GM10847 (cell line): Measurements from ENCODE around the gene TMEM184A.

Experiments used
- POLR2A ChIP-seq: IDR thresholded peaks from 2 replicates; pipeline ENCODE4 v1.6.1; 2011; ENCODE audit not compliant: insufficient read length; ENCODE audit errors: extremely low read depth

The TMEM184A gene

DNA sequence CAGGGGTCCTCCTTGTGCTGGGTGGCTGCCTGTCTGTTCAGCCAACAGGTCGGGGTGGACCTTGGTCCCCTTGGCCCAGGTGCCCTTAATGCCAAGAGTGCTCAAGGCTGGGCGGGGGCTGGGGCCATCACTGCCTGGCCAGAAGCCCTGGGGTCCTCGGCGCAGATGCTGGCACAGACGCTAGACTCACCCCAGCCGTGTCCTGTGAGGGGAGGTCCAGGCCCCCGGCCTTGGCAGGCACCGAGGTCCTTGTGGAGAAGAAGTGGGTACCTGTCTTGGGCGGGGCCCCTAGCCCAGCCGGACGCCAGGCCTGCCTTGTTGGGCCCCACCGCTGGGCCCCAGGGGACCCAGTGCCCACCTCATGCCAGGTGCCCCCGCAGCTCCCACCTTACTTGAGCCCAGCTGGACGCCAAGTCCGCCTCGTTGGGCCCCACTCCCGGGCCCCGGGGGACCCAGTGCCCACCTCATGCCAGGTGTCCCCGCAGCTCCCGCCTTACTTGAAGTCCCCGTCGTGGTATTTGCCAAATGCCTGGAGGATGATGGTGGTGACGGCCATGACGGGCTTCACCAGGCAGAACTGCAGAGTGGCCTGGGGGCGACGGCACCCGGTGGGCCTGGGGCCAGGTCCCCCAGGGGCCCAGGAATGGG is 6.5 kb downstream of the TMEM184A start:
- TF ChIP-seq POLR2A = no peak

DNA sequence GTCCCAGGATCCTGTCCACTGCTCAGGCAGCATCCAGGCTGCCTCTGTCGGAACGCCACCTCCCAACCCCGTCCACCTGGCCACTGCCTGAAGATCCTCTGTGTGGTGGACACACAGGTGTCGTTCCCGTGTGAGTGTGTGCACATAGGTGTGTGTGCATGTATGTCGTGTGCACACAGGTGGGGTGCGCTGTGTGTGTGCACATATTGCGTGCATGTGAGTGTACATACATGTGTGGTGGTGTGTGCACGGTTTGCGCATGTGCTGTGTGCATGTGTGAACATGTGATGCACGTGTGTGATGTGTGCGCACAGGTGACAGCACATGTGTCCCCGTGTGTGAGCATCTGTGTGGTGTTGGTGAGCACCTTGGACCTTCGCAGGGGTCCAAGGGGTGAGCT is 7.1 kb downstream of the TMEM184A start:
- no peak for TF ChIP-seq POLR2A

DNA sequence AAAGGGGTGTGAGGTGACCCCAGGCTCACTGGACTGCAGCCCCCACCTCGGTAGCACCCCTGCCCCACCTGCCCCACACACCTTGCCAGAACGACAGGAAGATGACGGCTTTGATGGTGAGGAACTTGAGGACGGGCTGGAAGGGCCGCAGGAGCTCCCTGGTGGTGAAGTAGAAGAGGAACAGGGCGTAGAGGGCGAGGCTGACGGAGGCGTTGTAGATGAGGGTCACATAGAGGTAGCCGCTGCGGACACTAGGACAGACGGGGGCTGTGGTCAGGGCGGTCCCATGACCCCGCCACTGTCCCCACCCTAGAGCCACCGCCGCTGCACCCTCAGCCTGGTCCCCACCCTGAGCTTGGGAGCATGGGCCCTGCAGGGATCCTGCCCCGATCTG is 7.6 kb downstream of the TMEM184A start:
- no peak for TF ChIP-seq POLR2A

DNA sequence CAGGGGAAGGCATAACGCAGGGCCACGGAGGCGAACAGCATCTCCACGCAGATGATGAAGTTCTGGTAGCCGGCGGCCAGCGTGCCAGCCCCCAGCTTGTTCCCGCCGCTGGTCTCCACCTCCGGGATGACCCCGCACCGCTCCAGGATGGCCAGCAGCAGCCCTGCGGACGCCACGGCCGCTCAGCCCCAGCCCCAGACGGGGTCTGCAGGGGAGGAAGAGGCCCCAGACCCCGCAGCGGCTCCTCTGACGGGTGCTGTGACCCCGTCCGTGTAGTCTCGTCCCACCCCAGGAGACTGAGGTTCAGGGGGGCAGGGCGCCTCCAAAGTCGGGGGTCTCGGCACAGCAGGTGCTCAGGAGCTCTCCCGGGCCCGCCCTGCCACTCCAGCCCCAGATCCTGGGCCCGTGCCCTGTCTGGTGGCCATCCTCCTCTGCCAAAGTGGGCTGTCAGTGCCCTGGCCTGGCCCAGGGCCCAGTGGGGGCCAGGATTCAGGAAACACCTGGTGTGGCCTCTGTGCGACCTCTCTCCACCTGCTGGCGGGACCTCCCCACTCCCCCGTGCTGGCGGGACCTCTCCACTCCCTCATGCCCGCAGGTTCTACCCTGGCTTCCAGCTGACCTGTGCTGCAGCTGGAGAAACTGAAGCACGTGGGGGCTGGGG is 8.1 kb downstream of the TMEM184A start:
- TF ChIP-seq POLR2A = no peak

DNA sequence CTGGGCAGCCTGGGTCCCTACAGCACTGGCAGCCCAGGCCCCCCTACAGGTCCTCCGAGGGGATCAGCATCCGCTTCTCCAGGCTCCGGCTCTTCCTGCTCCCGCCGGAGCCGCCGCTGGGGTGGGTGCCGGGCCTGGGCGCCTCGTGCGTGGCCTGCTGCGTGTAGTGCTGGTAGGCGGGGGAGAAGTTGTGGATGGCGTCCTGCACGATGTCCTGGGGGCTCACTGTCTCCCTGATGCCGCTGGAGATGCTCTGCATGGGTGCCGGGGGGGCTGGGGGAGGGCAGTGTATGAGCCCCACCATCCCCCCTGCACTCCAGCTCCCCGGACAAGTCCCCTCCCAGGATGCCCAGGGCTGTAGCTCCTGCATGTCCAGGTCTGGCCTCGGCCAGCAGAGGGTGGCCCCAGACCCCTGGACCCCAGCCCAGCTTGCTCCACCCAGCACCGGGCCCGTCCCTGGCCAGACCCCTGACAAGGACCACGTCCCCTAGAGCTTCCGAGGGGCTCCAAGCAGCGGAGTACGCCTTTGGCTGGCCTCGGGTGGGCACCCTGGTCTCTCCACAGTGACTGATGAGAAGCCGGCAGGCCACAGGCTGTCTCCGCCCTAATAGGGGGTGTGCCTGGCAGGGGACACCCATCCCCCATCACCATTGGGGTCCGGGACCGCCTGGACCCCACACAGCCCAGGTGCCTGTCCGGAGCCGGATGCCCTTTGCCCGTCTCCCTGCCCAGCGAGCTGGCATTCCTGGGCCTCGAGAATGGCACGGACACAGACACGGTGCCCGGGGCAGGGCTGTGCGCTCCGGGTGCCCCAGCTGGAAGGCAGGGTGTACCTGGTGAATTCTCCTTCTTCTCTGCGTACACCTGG is 8.9 kb downstream of the TMEM184A start:
- no peak for TF ChIP-seq POLR2A

DNA sequence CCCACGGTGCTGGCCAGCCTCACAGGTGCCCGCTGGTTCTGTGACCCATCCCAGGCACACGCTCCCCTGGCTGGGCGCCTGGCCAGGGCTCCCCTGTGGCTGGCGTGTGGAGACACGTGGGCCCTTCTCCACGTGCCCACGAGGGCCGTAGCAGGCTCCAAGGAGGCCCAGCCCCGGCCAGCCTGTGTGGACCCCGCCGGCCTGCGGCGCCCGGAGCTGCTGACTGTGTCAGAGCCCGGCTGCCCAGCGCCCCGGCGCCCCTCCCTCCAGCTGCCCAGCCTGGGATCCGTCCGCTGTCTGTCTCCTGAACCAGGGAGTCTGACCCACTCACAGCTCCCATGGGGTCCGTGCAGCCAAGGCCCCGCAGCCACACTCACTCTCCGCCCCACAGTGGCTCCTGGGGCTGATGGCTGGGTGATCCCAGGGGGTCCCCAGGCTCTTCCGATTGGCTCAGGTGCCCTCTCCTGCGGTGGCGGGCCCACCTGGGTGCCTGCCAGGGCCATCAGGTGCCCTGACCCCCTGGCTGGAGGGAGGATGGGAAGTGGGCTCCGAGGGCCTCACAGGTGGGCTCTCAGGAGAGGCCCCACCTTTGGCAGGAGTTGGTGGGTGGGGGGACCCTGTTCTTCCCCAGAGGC is 9.6 kb downstream of the TMEM184A start:
- TF ChIP-seq POLR2A = no peak

DNA sequence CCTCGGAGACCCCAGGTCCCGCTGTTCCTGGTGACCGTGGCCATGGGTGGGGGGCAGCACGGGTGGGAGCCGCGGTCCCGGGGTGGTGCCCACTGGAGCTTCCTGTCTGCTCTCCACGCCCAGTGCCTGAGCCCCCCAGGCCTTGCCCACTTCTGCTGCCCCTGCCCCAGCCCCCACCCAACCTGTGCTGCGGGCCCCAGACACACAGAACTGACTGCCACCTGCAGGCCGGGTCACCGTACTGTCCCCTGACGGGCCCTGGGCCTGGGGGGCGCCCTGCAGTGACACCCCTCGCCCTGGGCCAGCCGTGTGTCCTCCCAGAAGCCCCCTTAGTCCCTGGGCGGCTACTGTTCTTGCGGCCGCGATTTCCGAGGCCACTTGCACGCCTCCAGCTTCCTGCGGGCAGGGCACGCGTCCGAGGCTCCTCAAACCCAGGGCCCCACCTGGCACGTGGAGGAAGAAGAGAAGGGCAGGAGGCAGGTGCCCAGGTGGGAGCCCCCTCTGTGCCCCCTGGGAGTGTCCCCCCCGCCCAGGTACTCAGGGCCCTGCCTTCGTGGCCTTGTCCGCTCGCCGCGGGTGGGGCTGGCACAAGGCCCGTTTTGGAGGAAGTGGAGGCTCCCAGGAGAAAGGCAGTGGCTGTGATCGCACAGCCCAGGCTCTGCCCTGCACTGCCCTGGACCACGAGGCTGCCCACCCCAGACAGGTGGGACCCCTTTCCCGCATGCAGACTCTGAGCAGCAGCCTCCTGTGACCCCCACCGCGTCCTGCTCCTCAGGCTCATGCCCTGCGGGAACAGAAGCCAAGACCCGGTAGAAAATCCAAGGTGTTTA is 10.4 kb downstream of the TMEM184A start:
- no peak for TF ChIP-seq POLR2A

DNA sequence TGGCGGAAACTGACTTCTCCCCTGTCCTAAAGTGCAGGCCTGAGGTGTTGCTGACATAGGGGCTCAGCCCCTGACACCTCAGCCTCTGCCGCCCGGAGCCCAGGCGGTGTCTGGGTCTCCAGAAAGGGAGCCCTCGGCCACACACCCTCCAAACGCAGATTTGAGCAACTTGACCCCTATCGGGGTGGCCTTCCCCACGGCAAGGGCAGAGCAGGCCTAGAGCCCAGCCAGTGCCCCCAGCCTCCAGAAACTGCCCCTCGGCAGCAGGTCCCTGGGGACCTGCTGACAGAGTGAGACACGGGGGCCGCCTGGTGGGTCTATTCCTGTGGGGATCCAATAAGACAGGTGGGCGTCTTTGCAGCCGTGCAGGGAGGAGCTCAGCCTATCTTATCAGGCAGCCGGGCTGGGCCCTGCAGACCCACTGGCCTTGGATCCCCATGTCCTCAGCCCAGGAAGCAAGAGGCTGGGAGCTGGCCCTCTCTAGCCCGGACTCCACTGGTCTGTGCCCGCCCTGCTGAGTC is 11.0 kb downstream of the TMEM184A start:
- no peak for TF ChIP-seq POLR2A

DNA sequence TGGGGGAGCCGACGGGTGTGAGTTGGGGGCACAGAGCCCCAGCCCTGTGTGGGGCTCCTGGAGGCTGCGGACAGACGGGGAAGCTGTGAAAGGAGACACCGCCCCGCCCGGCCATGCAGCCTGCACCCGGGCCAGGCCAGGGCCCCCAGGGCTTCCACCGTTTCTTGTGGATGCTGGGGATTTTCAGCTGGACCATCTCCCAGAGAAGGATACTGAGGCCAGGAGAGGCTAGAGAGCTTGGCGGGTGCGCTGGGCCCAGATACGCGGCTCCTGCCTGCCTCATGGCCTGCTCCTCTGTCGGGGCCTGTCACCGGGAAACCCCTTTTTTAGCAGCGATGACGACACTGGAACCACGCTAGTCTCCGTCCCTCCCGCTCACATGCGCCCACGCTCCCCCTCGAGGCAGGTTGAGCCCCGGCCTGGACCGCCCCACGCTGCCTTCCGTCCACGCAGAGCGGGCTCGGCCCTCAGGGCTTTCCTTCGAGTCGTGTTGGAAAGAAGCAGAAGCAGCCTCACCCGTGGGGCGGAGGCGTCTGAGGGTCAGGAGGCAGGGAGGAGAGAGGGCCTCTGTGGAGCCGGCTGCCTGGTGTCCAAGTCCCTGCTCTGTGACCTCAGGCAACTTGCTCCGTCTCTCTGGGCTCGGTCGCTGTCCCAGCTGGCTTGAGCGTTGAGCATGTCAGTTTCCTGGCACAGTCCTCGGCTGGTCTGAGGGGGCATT is 11.7 kb downstream of the TMEM184A start:
- TF ChIP-seq POLR2A = no peak

DNA sequence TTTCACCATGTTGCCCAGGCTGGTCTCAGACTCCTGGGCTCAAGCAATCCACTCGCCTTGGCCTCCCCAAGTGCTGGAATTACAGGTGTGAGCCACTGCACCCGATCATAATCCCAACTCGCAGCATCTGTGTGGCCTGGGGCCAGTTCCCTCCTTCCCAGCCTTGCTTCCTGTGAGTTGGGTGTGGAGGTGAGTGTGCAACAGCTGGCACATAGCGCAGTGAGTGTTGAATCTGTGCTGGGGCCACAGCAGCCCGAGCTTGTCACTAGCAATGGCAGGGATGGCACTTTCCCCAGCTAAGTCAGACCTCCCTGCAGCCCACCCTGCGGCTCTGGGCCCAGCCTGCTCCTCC is 12.2 kb downstream of the TMEM184A start:
- no peak for TF ChIP-seq POLR2A

DNA sequence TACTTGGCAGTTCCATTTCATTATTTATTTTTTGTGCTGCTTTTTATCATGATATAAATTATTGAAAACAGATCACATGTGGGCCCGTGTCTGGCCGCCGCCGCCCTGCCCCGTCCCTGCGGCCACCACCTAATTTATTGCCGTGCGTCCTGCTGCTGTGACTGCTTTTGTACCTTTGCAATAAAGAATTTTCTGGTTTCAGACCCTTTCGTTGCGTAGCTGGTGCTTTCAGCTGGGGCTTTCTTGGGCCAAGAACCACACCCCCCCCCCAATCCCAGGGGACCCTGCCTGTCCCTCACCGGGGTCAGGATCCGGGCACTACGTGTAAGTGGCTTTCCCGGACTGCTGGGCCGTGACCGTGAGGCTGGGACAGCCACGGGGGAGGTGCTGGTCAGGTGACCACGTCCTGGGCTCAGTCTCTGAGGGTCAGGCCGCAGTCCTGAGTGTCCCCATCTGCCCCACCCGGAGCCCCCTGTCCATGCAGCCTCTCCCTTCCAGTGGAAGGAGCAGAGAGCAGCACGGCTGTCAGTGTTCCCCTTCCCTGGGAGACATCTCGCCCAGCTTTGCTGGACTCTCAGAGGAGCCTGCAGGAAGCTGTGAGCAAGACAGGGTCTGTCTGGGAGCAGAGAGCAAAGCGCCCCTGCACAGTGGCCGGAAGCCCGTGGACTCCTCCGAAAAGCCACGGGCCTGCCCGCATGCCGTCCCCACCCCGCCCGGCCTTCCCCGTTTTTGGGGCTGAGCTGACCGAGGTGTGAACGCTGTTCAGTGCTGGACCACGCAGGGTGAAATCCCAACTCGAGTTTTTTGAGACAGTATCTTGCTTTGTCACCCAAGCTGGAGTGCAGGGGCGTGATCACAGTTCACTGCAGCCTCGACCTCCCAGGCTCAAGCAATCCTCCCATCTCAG is 12.9 kb downstream of the TMEM184A start:
- no peak for TF ChIP-seq POLR2A

DNA sequence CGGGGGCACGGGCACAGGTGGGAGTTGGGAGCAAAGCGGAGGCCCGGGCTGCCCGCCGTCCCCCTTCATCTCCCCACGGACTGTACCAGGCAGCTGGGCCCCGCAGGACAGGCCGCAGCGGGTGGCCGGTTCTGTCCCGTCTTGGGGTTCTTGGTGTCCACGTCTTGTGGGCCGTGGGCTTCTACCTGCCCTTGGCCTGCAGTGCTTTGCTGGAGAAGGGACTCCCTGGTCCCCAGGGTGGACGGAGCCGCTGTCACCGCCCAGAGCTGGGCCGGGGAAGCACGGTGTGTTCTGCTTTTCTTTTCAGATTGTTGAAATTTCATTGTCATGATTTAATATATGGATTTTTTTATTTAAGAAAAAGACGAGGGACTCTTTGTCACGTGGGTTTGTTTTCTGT is 13.7 kb downstream of the TMEM184A start:
- TF ChIP-seq POLR2A = no peak
